ENCODE results near the gene SAXO2.
"Not testable (repeated sequence)": the region's sequence is repeated elsewhere in the genome, so short reads cannot be mapped to it uniquely, and the experiment has no call there.

GRCh38 chr15:82313951-82314768 lies 51.5 kb downstream of the SAXO2 start:
- not testable (repeated sequence) for TF ChIP-seq CTCF, POLR2A (IDR thresholded peaks at IDR 0.05)

Measured in gastroesophageal sphincter (tissue), 3 donors.